CD14-positive monocyte (primary cell): ENCODE measurements around the gene BCR. TPM values are rescaled to one million over a fixed set of nuclear protein-coding genes. Genes with fewer than 3 reads are reported as not detected.

Experiments used
- DNase-seq, 3 donors: peaks; one replicate each; pipeline ENCODE4 v3.0.0-alpha.2; 2011 to 2022
- H2AFZ ChIP-seq: 2 replicates; pipeline ENCODE4 v1.6.0; 2012; ENCODE audit warnings: mild to moderate bottlenecking, low read depth, low read length, inconsistent platforms; ENCODE audit not compliant: insufficient read depth, poor library complexity, severe bottlenecking
- H3K27ac ChIP-seq, 2 donors: 1 replicate in 1 of 2; 2 replicates in 1 of 2; pipeline ENCODE4 v1.5.1; 2012 to 2013; ENCODE audit warnings: low read length in 2 of 2, control low read depth in 1 of 2, inconsistent platforms in 1 of 2, low read depth in 1 of 2, mild to moderate bottlenecking in 1 of 2
- H3K27me3 ChIP-seq, 2 donors: one replicate each; pipeline versions ENCODE4 v1.6.0 to v1.6.1; 2011 to 2013; ENCODE audit warnings: low read length in 2 of 2; ENCODE audit not compliant: control insufficient read depth in 2 of 2, insufficient read depth in 2 of 2
- H3K36me3 ChIP-seq, 2 donors: replicated peaks in 1 of 2; 1 replicate in 1 of 2; 2 replicates in 1 of 2; pipeline versions ENCODE4 v1.5.1 to v1.6.1; 2012 to 2013; ENCODE audit warnings: low read length in 2 of 2, control low read depth in 1 of 2, inconsistent platforms in 1 of 2, mild to moderate bottlenecking in 1 of 2; ENCODE audit not compliant: insufficient read depth in 2 of 2, control insufficient read depth in 1 of 2
- H3K4me1 ChIP-seq, 2 donors: 1 replicate in 1 of 2; 2 replicates in 1 of 2; pipeline versions ENCODE4 v1.5.1 to v1.6.1; 2012 to 2013; ENCODE audit warnings: low read length in 2 of 2, control low read depth in 1 of 2, inconsistent platforms in 1 of 2, mild to moderate bottlenecking in 1 of 2, moderate library complexity in 1 of 2; ENCODE audit not compliant: insufficient read depth in 2 of 2, control insufficient read depth in 1 of 2
- H3K4me2 ChIP-seq: replicated peaks from 2 replicates; pipeline ENCODE3; 2012; ENCODE audit warnings: low read length, moderate library complexity, mild to moderate bottlenecking; ENCODE audit not compliant: poor library complexity, severe bottlenecking; ENCODE audit errors: extremely low read depth
- H3K4me3 ChIP-seq, 3 experiments: fragments of 200-600 bp in 1 of 3; sonication (generic) in 1 of 3; replicated peaks in 1 of 3; 1 replicate in 2 of 3; 2 replicates in 1 of 3; pipeline ENCODE4 v1.5.1; 2011 to 2013; ENCODE audit warnings: low read length in 3 of 3, mild to moderate bottlenecking in 3 of 3, control low read depth in 2 of 3, low read depth in 2 of 3, inconsistent platforms in 1 of 3, moderate library complexity in 1 of 3
- H3K79me2 ChIP-seq: 2 replicates; pipeline ENCODE4 v1.6.0; 2012; ENCODE audit warnings: mild to moderate bottlenecking, control low read depth, inconsistent platforms, low read length, moderate library complexity; ENCODE audit not compliant: insufficient read depth
- H3K9ac ChIP-seq: 2 replicates; pipeline ENCODE4 v1.6.0; 2017; ENCODE audit warnings: low read length, mild to moderate bottlenecking; ENCODE audit not compliant: insufficient read depth, poor library complexity, severe bottlenecking
- H3K9me3 ChIP-seq, 2 donors: replicated peaks in 1 of 2; 1 replicate in 1 of 2; 2 replicates in 1 of 2; pipeline versions ENCODE4 v1.5.1 to v1.6.1; 2012 to 2013; ENCODE audit warnings: low read length in 2 of 2, control low read depth in 1 of 2; ENCODE audit not compliant: control insufficient read depth in 1 of 2, insufficient read depth in 1 of 2
- H4K20me1 ChIP-seq: 2 replicates; pipeline ENCODE4 v1.6.0; 2012; ENCODE audit warnings: mild to moderate bottlenecking, low read length, control low read depth, moderate library complexity; ENCODE audit not compliant: insufficient read depth
- H3K27ac Mint-ChIP-seq, 7 donors: one replicate each; pipeline ENCODE4 v1.8.0; 2020; ENCODE audit warnings: mild to moderate bottlenecking in 7 of 7, mixed read lengths in 7 of 7, moderate library complexity in 6 of 7, inconsistent platforms in 2 of 7
- H3K27me3 Mint-ChIP-seq, 3 donors: one replicate each; pipeline ENCODE4 v1.8.0; 2021 to 2022; ENCODE audit warnings: low read depth in 3 of 3, mild to moderate bottlenecking in 3 of 3, mixed read lengths in 3 of 3, moderate library complexity in 3 of 3, inconsistent platforms in 1 of 3
- H3K36me3 Mint-ChIP-seq, 2 donors: one replicate each; pipeline ENCODE4 v1.8.0; 2020; ENCODE audit warnings: mixed read lengths in 2 of 2, inconsistent platforms in 1 of 2, mild to moderate bottlenecking in 1 of 2
- H3K4me1 Mint-ChIP-seq: one replicate; pipeline ENCODE4 v1.8.0; 2020; ENCODE audit warnings: mild to moderate bottlenecking, mixed read lengths
- H3K4me3 Mint-ChIP-seq, 2 donors: one replicate each; pipeline ENCODE4 v1.8.0; 2020; ENCODE audit warnings: mild to moderate bottlenecking in 2 of 2, mixed read lengths in 2 of 2, moderate library complexity in 1 of 2
- H3K9me3 Mint-ChIP-seq, 7 donors: one replicate each; pipeline ENCODE4 v1.8.0; 2020 to 2022; ENCODE audit warnings: mixed read lengths in 7 of 7, mild to moderate bottlenecking in 6 of 7, moderate library complexity in 6 of 7, inconsistent platforms in 2 of 7
- CTCF ChIP-seq: fragments of 200-600 bp; IDR thresholded peaks from one replicate; pipeline ENCODE4 v1.8.0; 2022; ENCODE audit warnings: antibody characterized with exemption, mild to moderate bottlenecking
- WGBS: methylation state at CpG from one replicate; pipeline ENCODE4 v1.1.5; 2013; ENCODE audit warnings: missing lambda C conversion rate; ENCODE audit not compliant: insufficient coverage; 5-methylcytosine and 5-hydroxymethylcytosine counted together
- intact Hi-C, 2 donors: fragments of 100-400 bp; cut with micrococcal nuclease; formaldehyde crosslinking; loops; one replicate each; pipeline versions ENCODE4 v1.15.0 to v1.15.1; 2023
- polyA plus RNA-seq, 3 donors: library from polyadenylated mRNA; depleted of rRNA in 1 of 3; unstranded in 2 of 3; stranded (reverse) in 1 of 3; fragments of 300-500 nt in 2 of 3; fragments of >200 nt in 1 of 3; fragmentation: Illumina TruSeq in 2 of 3; gene quantifications; 1 replicate in 2 of 3; 2 replicates in 1 of 3; pipeline ENCODE4 v1.2.3, GENCODE V29; 2012 to 2021

BCR gene
- polyA plus RNA-seq, 3 donors = 0.97 to 20.9 (median 0.97) TPM

GRCh38 chr22:23274891-23275694 lies 94.8 kb downstream of the BCR start:
- H3K27ac Mint-ChIP-seq = peak overlapping the region in 1 of 7 donors; percentile 58
- no peaks in the 10 kb centered on the region for H3K27me3 Mint-ChIP-seq
- Histone ChIP-seq H3K4me2 (no peak overlapping the region), H3K9ac (no peak overlapping the region), H3K27me3 (no peaks in the 10 kb centered on the region), H3K79me2 (no peaks in the 10 kb centered on the region), H2AFZ (no peak overlapping the region), H3K36me3 (peaks cover 73 to 99% of the 10 kb centered on the region in 2 donors), H3K4me1 (no peaks in the 10 kb centered on the region), H3K9me3 (no peaks in the 10 kb centered on the region), H3K4me3 (no peak overlapping the region), H3K27ac (no peak overlapping the region), H4K20me1 (no peaks in the 10 kb centered on the region)
- peaks cover 0 to 3% (median 0%) of the 10 kb centered on the region in 7 donors for H3K9me3 Mint-ChIP-seq
- intact Hi-C loops = no loop called here
- DNase-seq = no peak
- H3K4me1 Mint-ChIP-seq = peaks cover 2% of the 10 kb centered on the region
- TF ChIP-seq CTCF = no peak
- no peak overlapping the region for H3K4me3 Mint-ChIP-seq
- 93% methylated on average over 11 of the region's 15 CpGs for WGBS
- H3K36me3 Mint-ChIP-seq = peaks cover 72 to 93% of the 10 kb centered on the region in 2 donors

GRCh38 chr22:23275751-23276150 lies 95.4 kb downstream of the BCR start:
- no peak for DNase-seq
- H3K9me3 Mint-ChIP-seq = peaks cover 0 to 3% (median 0%) of the 10 kb centered on the region in 7 donors
- Histone ChIP-seq H3K27ac (no peak overlapping the region), H4K20me1 (no peaks in the 10 kb centered on the region), H3K27me3 (no peaks in the 10 kb centered on the region), H3K4me2 (no peak overlapping the region), H2AFZ (no peak overlapping the region), H3K4me1 (no peaks in the 10 kb centered on the region), H3K4me3 (no peak overlapping the region), H3K9me3 (no peaks in the 10 kb centered on the region), H3K9ac (no peak overlapping the region), H3K79me2 (no peaks in the 10 kb centered on the region), H3K36me3 (peaks cover 75 to 99% of the 10 kb centered on the region in 2 donors)
- H3K4me1 Mint-ChIP-seq = peaks cover 2% of the 10 kb centered on the region
- H3K4me3 Mint-ChIP-seq = no peak overlapping the region
- no peak for TF ChIP-seq CTCF
- intact Hi-C loops = no loop called here
- H3K27me3 Mint-ChIP-seq = no peaks in the 10 kb centered on the region
- 89% methylated on average over 6 of the region's 14 CpGs for WGBS
- H3K36me3 Mint-ChIP-seq = peaks cover 74 to 97% of the 10 kb centered on the region in 2 donors
- peak overlapping the region in 2 of 7 donors; percentile 45 to 58 for H3K27ac Mint-ChIP-seq
